Liver (tissue), 9 donors: ENCODE results near the gene RASL12. TPM values are rescaled to one million over a fixed set of nuclear protein-coding genes. Genes with fewer than 3 reads are reported as not detected.
"Not testable (repeated sequence)": the region's sequence is repeated elsewhere in the genome, so short reads cannot be mapped to it uniquely, and the experiment has no call there.

Experiments used
- DNase-seq: peaks from one replicate; pipeline ENCODE4 v3.0.0-alpha.2; 2017; ENCODE audit warnings: low spot score
- H3K27ac ChIP-seq, 2 donors: one replicate each; pipeline ENCODE4 v1.7.0; 2013; ENCODE audit warnings: inconsistent platforms in 2 of 2, low read length in 2 of 2, control low read depth in 1 of 2, low read depth in 1 of 2, mild to moderate bottlenecking in 1 of 2
- H3K27me3 ChIP-seq, 4 donors: one replicate each; pipeline versions ENCODE4 v1.6.1 to v1.7.0; 2013; ENCODE audit warnings: low read length in 3 of 4, inconsistent platforms in 1 of 4, mild to moderate bottlenecking in 1 of 4, moderate library complexity in 1 of 4; ENCODE audit not compliant: control insufficient read depth in 4 of 4, insufficient read depth in 4 of 4
- H3K36me3 ChIP-seq, 4 donors: one replicate each; pipeline versions ENCODE4 v1.6.1 to v1.7.0; 2013; ENCODE audit warnings: low read length in 3 of 4, mild to moderate bottlenecking in 3 of 4, low read depth in 1 of 4, moderate library complexity in 1 of 4; ENCODE audit not compliant: control insufficient read depth in 4 of 4, insufficient read depth in 3 of 4
- H3K4me1 ChIP-seq, 4 donors: one replicate each; pipeline versions ENCODE4 v1.6.1 to v1.7.0; 2013; ENCODE audit warnings: low read length in 3 of 4, mild to moderate bottlenecking in 3 of 4, moderate library complexity in 1 of 4; ENCODE audit not compliant: control insufficient read depth in 4 of 4, insufficient read depth in 4 of 4
- H3K4me3 ChIP-seq, 3 donors: one replicate each; pipeline versions ENCODE4 v1.6.1 to v1.7.0; 2013; ENCODE audit warnings: low read length in 3 of 3, control low read depth in 1 of 3, low read depth in 1 of 3, mild to moderate bottlenecking in 1 of 3
- H3K9ac ChIP-seq, 2 donors: one replicate each; pipeline ENCODE4 v1.7.0; 2013; ENCODE audit warnings: low read length in 2 of 2, mild to moderate bottlenecking in 2 of 2, moderate library complexity in 2 of 2, control low read depth in 1 of 2, low read depth in 1 of 2
- H3K9me3 ChIP-seq, 4 donors: one replicate each; pipeline versions ENCODE4 v1.6.1 to v1.7.0; 2013; ENCODE audit warnings: low read length in 3 of 4; ENCODE audit not compliant: control insufficient read depth in 4 of 4
- ATF3 ChIP-seq: IDR thresholded peaks from 2 replicates; pipeline ENCODE4 v1.6.1; 2016; ENCODE audit warnings: antibody characterized with exemption
- EGR1 ChIP-seq, 2 donors: IDR thresholded peaks; 2 replicates each; pipeline ENCODE4 v1.6.1; 2016 to 2018; ENCODE audit warnings: antibody characterized with exemption in 2 of 2, low read depth in 2 of 2
- FOXA1 ChIP-seq: IDR thresholded peaks from 2 replicates; pipeline ENCODE4 v1.6.1; 2016; ENCODE audit warnings: antibody characterized with exemption
- FOXA2 ChIP-seq: IDR thresholded peaks from 2 replicates; pipeline ENCODE4 v1.6.1; 2016; ENCODE audit warnings: antibody characterized with exemption
- HNF4A ChIP-seq, 2 donors: conservative IDR thresholded peaks; 2 replicates each; pipeline ENCODE4 v1.6.1; 2016; ENCODE audit warnings: antibody characterized with exemption in 2 of 2, mild to moderate bottlenecking in 2 of 2
- HNF4G ChIP-seq: IDR thresholded peaks from 2 replicates; pipeline ENCODE4 v1.6.1; 2016; ENCODE audit warnings: antibody characterized with exemption
- MAX ChIP-seq: IDR thresholded peaks from 2 replicates; pipeline ENCODE4 v1.6.1; 2016; ENCODE audit warnings: antibody characterized with exemption
- NR2F2 ChIP-seq: IDR thresholded peaks from 2 replicates; pipeline ENCODE4 v1.6.1; 2016; ENCODE audit warnings: antibody characterized with exemption
- RAD21 ChIP-seq, 2 donors: IDR thresholded peaks; 2 replicates each; pipeline ENCODE4 v1.6.1; 2016; ENCODE audit warnings: antibody characterized with exemption in 2 of 2, mild to moderate bottlenecking in 2 of 2
- SP1 ChIP-seq: IDR thresholded peaks from 2 replicates; pipeline ENCODE4 v1.6.1; 2018; ENCODE audit warnings: antibody characterized with exemption, mild to moderate bottlenecking
- TAF1 ChIP-seq: conservative IDR thresholded peaks from 2 replicates; pipeline ENCODE4 v1.6.1; 2016; ENCODE audit warnings: antibody characterized with exemption, mild to moderate bottlenecking
- YY1 ChIP-seq: IDR thresholded peaks from 2 replicates; pipeline ENCODE4 v1.6.1; 2016; ENCODE audit warnings: antibody characterized with exemption, mild to moderate bottlenecking
- ZBTB33 ChIP-seq: IDR thresholded peaks from 2 replicates; pipeline ENCODE4 v1.6.1; 2016; ENCODE audit warnings: antibody characterized with exemption
- WGBS: extraction: QIAGEN DNeasy Blood & Tissue Kit; methylation state at CpG from one replicate; pipeline ENCODE4 v1.1.7; 2013; 5-methylcytosine and 5-hydroxymethylcytosine counted together
- polyA plus RNA-seq, 2 donors: library from polyadenylated mRNA; stranded (reverse) in 1 of 2; unstranded in 1 of 2; fragments of 200-250 nt in 1 of 2; fragments of >200 nt in 1 of 2; fragmentation: Nextera tagmentation in 1 of 2; extraction: Ambion mirVana in 1 of 2; gene quantifications; one replicate each; pipeline versions ENCODE4 v1.2.1 to v1.2.3, GENCODE V29; 2013 to 2015
- total RNA-seq, 2 donors: library from RNA; depleted of rRNA; stranded (reverse); fragments of >200 nt; gene quantifications; one replicate each; pipeline ENCODE4 v1.2.3, GENCODE V29; 2014
- TF ChIP-seq, protein P1 (sequence below): fragments of 150-350 bp; IDR thresholded peaks from 2 replicates; pipeline ENCODE4 v1.5.1; 2017; ENCODE audit warnings: improper control_type of control experiment, low read depth, low read length; ENCODE audit not compliant: missing input control
- TF ChIP-seq, protein P2 (sequence below): IDR thresholded peaks from 2 replicates; pipeline ENCODE4 v1.6.1; 2016; ENCODE audit warnings: antibody characterized with exemption, mild to moderate bottlenecking
- donor health status: healthy.
- donor health status: healthy.
- donor health status: healthy.
- donor health status: healthy.
- donor health status: healthy.

The RASL12 gene
- total and polyA plus RNA-seq, 4 donors, result 0.50 to 0.92 (median 0.63) TPM

GRCh38 chr15:65021488-65021887 is 46.3 kb downstream of the RASL12 start:
- TF ChIP-seq TAF1, result no peak
- no peak for TF ChIP-seq ZBTB33
- no peak for TF ChIP-seq FOXA1
- no peak for TF ChIP-seq SP1
- TF ChIP-seq HNF4A (conservative IDR thresholded peaks at IDR 0.05), result no peak
- no peak for TF ChIP-seq HNF4G
- TF ChIP-seq, protein P1, sequence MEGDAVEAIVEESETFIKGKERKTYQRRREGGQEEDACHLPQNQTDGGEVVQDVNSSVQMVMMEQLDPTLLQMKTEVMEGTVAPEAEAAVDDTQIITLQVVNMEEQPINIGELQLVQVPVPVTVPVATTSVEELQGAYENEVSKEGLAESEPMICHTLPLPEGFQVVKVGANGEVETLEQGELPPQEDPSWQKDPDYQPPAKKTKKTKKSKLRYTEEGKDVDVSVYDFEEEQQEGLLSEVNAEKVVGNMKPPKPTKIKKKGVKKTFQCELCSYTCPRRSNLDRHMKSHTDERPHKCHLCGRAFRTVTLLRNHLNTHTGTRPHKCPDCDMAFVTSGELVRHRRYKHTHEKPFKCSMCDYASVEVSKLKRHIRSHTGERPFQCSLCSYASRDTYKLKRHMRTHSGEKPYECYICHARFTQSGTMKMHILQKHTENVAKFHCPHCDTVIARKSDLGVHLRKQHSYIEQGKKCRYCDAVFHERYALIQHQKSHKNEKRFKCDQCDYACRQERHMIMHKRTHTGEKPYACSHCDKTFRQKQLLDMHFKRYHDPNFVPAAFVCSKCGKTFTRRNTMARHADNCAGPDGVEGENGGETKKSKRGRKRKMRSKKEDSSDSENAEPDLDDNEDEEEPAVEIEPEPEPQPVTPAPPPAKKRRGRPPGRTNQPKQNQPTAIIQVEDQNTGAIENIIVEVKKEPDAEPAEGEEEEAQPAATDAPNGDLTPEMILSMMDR, result no peak
- no peak for TF ChIP-seq FOXA2
- TF ChIP-seq MAX, result no peak
- no peak for TF ChIP-seq NR2F2
- TF ChIP-seq EGR1 (IDR thresholded peaks at IDR 0.05; ENCODE audit: low read depth in 2 of 2), result no peak
- TF ChIP-seq RAD21 (IDR thresholded peaks at IDR 0.05), result no peak
- TF ChIP-seq, protein P2, sequence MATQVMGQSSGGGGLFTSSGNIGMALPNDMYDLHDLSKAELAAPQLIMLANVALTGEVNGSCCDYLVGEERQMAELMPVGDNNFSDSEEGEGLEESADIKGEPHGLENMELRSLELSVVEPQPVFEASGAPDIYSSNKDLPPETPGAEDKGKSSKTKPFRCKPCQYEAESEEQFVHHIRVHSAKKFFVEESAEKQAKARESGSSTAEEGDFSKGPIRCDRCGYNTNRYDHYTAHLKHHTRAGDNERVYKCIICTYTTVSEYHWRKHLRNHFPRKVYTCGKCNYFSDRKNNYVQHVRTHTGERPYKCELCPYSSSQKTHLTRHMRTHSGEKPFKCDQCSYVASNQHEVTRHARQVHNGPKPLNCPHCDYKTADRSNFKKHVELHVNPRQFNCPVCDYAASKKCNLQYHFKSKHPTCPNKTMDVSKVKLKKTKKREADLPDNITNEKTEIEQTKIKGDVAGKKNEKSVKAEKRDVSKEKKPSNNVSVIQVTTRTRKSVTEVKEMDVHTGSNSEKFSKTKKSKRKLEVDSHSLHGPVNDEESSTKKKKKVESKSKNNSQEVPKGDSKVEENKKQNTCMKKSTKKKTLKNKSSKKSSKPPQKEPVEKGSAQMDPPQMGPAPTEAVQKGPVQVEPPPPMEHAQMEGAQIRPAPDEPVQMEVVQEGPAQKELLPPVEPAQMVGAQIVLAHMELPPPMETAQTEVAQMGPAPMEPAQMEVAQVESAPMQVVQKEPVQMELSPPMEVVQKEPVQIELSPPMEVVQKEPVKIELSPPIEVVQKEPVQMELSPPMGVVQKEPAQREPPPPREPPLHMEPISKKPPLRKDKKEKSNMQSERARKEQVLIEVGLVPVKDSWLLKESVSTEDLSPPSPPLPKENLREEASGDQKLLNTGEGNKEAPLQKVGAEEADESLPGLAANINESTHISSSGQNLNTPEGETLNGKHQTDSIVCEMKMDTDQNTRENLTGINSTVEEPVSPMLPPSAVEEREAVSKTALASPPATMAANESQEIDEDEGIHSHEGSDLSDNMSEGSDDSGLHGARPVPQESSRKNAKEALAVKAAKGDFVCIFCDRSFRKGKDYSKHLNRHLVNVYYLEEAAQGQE, result no peak
- H3K9me3 ChIP-seq, result no peaks in the 10 kb centered on the region
- no peak overlapping the region for H3K4me3 ChIP-seq
- DNase-seq, result no peak
- H3K27ac ChIP-seq, result no peak overlapping the region
- H3K27me3 ChIP-seq, result no peaks in the 10 kb centered on the region
- H3K9ac ChIP-seq, result no peak overlapping the region
- H3K36me3 ChIP-seq, result peaks cover 1 to 54% (median 23%) of the 10 kb centered on the region in 4 donors
- H3K4me1 ChIP-seq, result no peaks in the 10 kb centered on the region

- Histone ChIP-seq H3K27ac (no peak overlapping the region), H3K36me3 (peaks cover 3 to 56% (median 26%) of the 10 kb centered on the region in 4 donors), H3K4me3 (no peak overlapping the region), H3K27me3 (no peaks in the 10 kb centered on the region), H3K9me3 (no peaks in the 10 kb centered on the region), H3K9ac (no peak overlapping the region), H3K4me1 (no peaks in the 10 kb centered on the region)
- no peak for DNase-seq
- 90% methylated on average over 1 of the region's 1 CpG for WGBS
- TF ChIP-seq ZBTB33 (no peak), ATF3 (no peak), FOXA1 (no peak), HNF4G (no peak), YY1 (no peak), FOXA2 (no peak), RAD21 (IDR thresholded peaks at IDR 0.05) (no peak), TAF1 (no peak)
Measured at GRCh38 chr15:65020419-65020818, 47.4 kb downstream of the RASL12 start.

DNA sequence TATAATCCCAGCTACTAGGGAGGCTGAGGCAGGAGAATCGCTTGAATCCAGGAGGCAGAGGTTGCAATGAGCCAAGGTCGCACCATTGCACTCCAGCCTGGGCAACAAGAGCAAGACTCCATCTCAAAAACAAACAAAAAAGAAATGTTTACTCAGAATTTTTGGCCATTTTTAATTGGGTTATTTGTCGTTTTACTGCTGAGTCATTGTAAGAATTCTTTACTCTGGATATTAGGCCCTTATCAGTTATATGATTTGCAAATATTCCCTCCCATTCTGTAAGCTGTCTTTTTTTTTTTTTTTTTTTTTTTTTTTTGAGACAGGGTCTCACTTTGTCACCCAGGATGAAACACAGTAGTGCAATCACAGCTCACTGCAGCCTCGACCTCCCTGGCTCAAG is 56.6 kb downstream of the RASL12 start:
- DNase-seq, H3K4me3 ChIP-seq, H3K27me3 ChIP-seq, H3K9ac ChIP-seq, H3K9me3 ChIP-seq, H3K27ac ChIP-seq, H3K4me1 ChIP-seq: not testable (repeated sequence)
- 73% methylated on average over 4 of the region's 4 CpGs for WGBS
- peaks cover 4 to 44% (median 24%) of the 10 kb centered on the region in 4 donors for H3K36me3 ChIP-seq
